Pancreas (tissue), 10 donors: ENCODE data around the gene FRMD4B. TPM values are rescaled to one million over a fixed set of nuclear protein-coding genes. Genes with fewer than 3 reads are reported as not detected.
A peak's percentile ranks its signal among the peaks of the same experiment; 100 is the strongest.

ENCODE experiments used
- ATAC-seq, 4 donors: fragments of 200-7000 bp; cut with Tn5 transposase; one replicate each; pipeline versions ENCODE4 v1.8.0 to v1.9.1; 2020; ENCODE audit warnings: mild to moderate bottlenecking in 4 of 4, moderate library complexity in 4 of 4
- DNase-seq, 6 donors: peaks; one replicate each; pipeline ENCODE4 v3.0.0-alpha.2; 2020
- FAIRE-seq: peaks from 2 replicates; lab custom pipeline; 2012; peaks lifted over from hg19 to GRCh38; lab: Jason Lieb, UNC
- H3K27ac ChIP-seq, 4 donors: fragments of 200-600 bp; sonication (generic); 1 replicate in 3 of 4; 2 replicates in 1 of 4; pipeline versions ENCODE4 v1.5.0 to v1.8.0; 2020
- H3K27me3 ChIP-seq, 4 donors: fragments of 200-600 bp; one replicate each; pipeline ENCODE4 v1.8.0; 2021
- H3K36me3 ChIP-seq, 3 donors: fragments of 200-600 bp; sonication (generic) in 1 of 3; one replicate each; pipeline versions ENCODE4 v1.5.0 to v1.8.0; 2020 to 2021
- H3K4me1 ChIP-seq, 3 donors: fragments of 200-600 bp; one replicate each; pipeline ENCODE4 v1.8.0; 2021
- H3K4me3 ChIP-seq, 4 donors: fragments of 200-600 bp; sonication (generic) in 2 of 4; one replicate each; pipeline versions ENCODE4 v1.5.0 to v1.8.0; 2020 to 2021
- H3K9me3 ChIP-seq, 4 donors: fragments of 200-600 bp; one replicate each; pipeline ENCODE4 v1.8.0; 2021
- WGBS, 2 donors: extraction: QIAGEN DNeasy Blood & Tissue Kit; methylation state at CpG; one replicate each; pipeline ENCODE4 v1.1.7; 2013; 5-methylcytosine and 5-hydroxymethylcytosine counted together
- intact Hi-C, 3 donors: fragments of 100-400 bp; cut with DNase I; formaldehyde crosslinking; loops; one replicate each; pipeline versions ENCODE4 v1.11.1 to v1.14.2; 2022
- polyA plus RNA-seq, 2 donors: library from polyadenylated mRNA; stranded (reverse); fragments of 200-250 nt; gene quantifications; one replicate each; pipeline ENCODE4 v1.2.3, GENCODE V29; 2013
- total RNA-seq, 6 donors: library from RNA; stranded (reverse); fragmentation: NEBNext Ultra II Directional in 4 of 6; extraction: Animal tissue kit (Norgen Biotek cat#: 25700) in 4 of 6; gene quantifications; one replicate each; pipeline versions ENCODE4 v1.2.1 to v1.2.4, GENCODE V29; 2021 to 2023
- TF ChIP-seq, protein P1 (sequence below), 4 donors: fragments of 200-600 bp; sonication (generic) in 3 of 4; IDR thresholded peaks; one replicate each; pipeline versions ENCODE4 v1.5.0 to v1.8.0; 2021; ENCODE audit warnings: antibody characterized with exemption in 4 of 4
- donor health status: healthy with polysubstance abuse.
- donor health status: DM: no; HTN: no; CAD: no; lungs with moderate emphysema.
- donor health status: DM: no; HTN: no; CAD: no.
- donor health status: control.
- donor health status: control.
- donor health status: Bipolar disorder and iron deficiency.
- donor health status: DM: yes; HTN: yes; CAD: no.
- donor health status: DM: no; HTN: no; CAD: no.
- donor health status: DM: no; HTN: no; CAD: no.
- donor health status: DM: yes; HTN: yes; CAD: no.

Gene FRMD4B
- total and polyA plus RNA-seq, 8 donors = 4.9 to 20.0 (median 7.3) TPM

DNA sequence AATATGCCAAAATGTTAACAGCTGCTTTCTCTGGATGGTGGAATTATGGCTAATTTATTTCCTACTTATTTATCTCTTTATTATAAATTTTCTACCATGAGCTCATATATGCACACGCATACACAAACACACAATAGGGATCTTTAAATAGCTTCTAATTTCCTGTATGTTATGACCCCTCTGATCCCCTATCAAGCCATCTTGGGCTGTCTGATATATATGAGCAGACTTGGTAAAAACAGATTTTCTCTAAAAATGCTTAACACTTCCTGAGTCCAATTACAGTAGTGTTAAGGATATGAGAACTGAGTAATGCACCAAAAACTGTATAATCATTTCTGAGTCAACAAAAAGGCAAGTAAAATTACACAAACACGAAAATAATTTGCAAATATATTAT lies 211.4 kb downstream of the FRMD4B start:
- 71 to 82% methylated on average over 2 of the region's 2 CpGs for WGBS, 2 donors
- Histone ChIP-seq H3K4me3 (no peak overlapping the region), H3K36me3 (peaks cover 0 to 20% (median 0%) of the 10 kb centered on the region in 3 donors), H3K4me1 (peaks cover 10% of the 10 kb centered on the region in 3 donors), H3K27me3 (no peaks in the 10 kb centered on the region), H3K9me3 (no peaks in the 10 kb centered on the region), H3K27ac (no peak overlapping the region)
- ATAC-seq (no peak), FAIRE-seq (no peak), DNase-seq (no peak)
- intact Hi-C loops = no loop called here
- TF ChIP-seq, protein P1, sequence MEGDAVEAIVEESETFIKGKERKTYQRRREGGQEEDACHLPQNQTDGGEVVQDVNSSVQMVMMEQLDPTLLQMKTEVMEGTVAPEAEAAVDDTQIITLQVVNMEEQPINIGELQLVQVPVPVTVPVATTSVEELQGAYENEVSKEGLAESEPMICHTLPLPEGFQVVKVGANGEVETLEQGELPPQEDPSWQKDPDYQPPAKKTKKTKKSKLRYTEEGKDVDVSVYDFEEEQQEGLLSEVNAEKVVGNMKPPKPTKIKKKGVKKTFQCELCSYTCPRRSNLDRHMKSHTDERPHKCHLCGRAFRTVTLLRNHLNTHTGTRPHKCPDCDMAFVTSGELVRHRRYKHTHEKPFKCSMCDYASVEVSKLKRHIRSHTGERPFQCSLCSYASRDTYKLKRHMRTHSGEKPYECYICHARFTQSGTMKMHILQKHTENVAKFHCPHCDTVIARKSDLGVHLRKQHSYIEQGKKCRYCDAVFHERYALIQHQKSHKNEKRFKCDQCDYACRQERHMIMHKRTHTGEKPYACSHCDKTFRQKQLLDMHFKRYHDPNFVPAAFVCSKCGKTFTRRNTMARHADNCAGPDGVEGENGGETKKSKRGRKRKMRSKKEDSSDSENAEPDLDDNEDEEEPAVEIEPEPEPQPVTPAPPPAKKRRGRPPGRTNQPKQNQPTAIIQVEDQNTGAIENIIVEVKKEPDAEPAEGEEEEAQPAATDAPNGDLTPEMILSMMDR (IDR thresholded peaks at IDR 0.05) = no peak

DNA sequence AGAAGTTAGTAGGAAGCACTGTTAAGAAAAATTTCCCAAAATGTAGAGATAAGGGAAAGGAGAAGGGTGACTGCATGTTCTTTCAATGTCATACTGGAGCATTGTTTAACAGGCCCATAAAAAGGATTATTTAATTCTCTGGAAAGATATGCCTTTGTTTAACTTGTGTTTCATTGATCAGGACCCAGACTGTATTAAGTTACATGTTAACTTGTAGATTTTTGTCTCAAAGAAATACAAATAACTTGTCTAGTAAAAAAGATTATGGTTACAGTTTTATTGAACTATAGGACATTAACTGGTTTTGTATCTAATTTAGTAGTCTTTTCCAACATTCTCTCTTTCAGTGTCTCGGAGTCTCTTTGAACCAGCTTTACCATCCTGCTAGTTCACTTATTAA lies 213.8 kb downstream of the FRMD4B start:
- no peak for DNase-seq
- Histone ChIP-seq H3K36me3 (peaks cover 0 to 20% (median 0%) of the 10 kb centered on the region in 3 donors), H3K27me3 (no peaks in the 10 kb centered on the region), H3K4me1 (peaks cover 4 to 14% (median 10%) of the 10 kb centered on the region in 3 donors), H3K4me3 (no peak overlapping the region), H3K27ac (peak overlapping the region in 1 of 4 donors; percentile 57), H3K9me3 (no peaks in the 10 kb centered on the region)
- intact Hi-C loops = no loop called here
- peak in 1 of 4 donors; percentile 25 for ATAC-seq
- FAIRE-seq = peak; percentile 26
- TF ChIP-seq, protein P1 (IDR thresholded peaks at IDR 0.05) = no peak
- WGBS, 2 donors = 58 to 70% methylated on average over 1 of the region's 1 CpG

DNA sequence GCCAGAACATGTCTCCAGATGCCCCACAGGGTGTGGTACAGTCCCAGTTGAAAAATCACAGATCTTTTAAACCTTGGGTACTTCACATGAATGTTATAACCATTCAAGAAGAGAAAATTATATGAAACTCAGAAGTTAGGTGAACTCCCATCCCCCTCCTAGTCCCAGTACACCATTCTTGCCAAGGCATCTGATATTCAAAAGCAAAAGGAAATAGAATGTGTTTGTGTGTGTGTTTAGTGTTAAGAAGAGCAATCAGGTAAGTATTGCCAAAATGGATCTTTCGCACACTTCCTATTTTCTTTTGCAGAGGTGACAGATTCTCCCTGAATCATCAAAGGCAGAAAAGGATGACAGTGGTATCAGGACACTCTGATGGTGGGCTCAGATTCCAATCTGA lies 219.4 kb downstream of the FRMD4B start:
- FAIRE-seq (no peak), DNase-seq (no peak), ATAC-seq (peak in 1 of 4 donors; percentile 32)
- Histone ChIP-seq H3K27ac (no peak overlapping the region), H3K36me3 (peaks cover 0 to 13% (median 0%) of the 10 kb centered on the region in 3 donors), H3K27me3 (no peaks in the 10 kb centered on the region), H3K4me1 (peaks cover 0 to 7% (median 2%) of the 10 kb centered on the region in 3 donors), H3K4me3 (no peak overlapping the region), H3K9me3 (no peaks in the 10 kb centered on the region)
- TF ChIP-seq, protein P1 (IDR thresholded peaks at IDR 0.05) = no peak
- intact Hi-C loops = no loop called here
- 58 to 65% methylated on average over 1 of the region's 1 CpG for WGBS, 2 donors

DNA sequence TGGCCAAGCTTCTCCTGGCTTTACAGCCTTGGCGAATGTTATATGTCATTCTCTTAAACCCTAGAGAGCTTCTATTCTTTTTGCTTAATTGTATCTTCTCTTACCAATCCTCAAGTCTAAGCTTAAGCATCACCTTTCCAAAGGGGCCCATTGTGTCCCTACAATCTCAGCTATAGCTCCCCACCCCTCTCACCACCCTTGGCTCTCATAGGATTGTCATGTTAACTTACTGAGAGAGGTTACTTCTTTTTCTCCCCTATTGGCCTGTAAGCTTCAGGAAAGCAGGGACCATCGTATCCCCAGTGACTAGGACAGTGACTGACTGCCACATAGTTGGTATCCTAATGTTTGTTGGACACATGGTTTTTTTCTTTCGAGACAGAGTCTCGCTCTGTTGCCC lies 220.1 kb downstream of the FRMD4B start:
- intact Hi-C loops = no loop called here
- Histone ChIP-seq H3K27me3 (no peaks in the 10 kb centered on the region), H3K36me3 (peaks cover 0 to 6% (median 0%) of the 10 kb centered on the region in 3 donors), H3K4me1 (peaks cover 0 to 7% (median 0%) of the 10 kb centered on the region in 3 donors), H3K9me3 (no peaks in the 10 kb centered on the region), H3K27ac (no peak overlapping the region), H3K4me3 (no peak overlapping the region)
- TF ChIP-seq, protein P1 (IDR thresholded peaks at IDR 0.05) = no peak
- no peak for ATAC-seq
- 84 to 91% methylated on average over 4 of the region's 4 CpGs for WGBS, 2 donors
- FAIRE-seq = no peak
- DNase-seq = no peak

DNA sequence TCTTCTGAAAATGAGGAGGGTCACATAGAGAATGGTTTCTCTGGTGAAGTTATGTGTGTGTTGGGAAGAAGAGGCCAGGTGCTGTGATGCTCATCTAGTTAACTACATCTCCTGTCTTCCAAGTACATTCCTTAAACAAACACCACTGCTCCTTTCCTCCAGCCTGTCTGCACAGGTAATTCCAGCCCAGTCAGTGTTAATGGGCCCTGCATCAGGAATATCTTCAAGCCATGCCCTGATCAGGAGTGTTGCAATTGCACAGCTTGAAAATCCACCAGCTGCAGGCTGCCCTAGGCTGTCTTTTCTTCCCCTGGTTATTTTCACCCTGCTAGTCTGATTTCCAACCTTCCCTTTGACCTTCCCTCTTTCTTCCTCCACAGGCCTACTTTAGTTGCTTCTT lies 221.6 kb downstream of the FRMD4B start:
- DNase-seq (no peak), ATAC-seq (no peak), FAIRE-seq (no peak)
- peaks cover 0 to 7% (median 0%) of the 10 kb centered on the region in 3 donors for H3K4me1 ChIP-seq
- H3K9me3 ChIP-seq = no peaks in the 10 kb centered on the region
- no peaks in the 10 kb centered on the region for H3K36me3 ChIP-seq
- no peaks in the 10 kb centered on the region for H3K27me3 ChIP-seq
- TF ChIP-seq, protein P1 (IDR thresholded peaks at IDR 0.05) = no peak
- no peak overlapping the region for H3K27ac ChIP-seq
- H3K4me3 ChIP-seq = no peak overlapping the region
- intact Hi-C loops = loop anchor here in 2 of 3 donors (5.0 kb wide), 2 partner anchors 138 to 143 kb away; no protein-coding TSS in a partner anchor
